Suprapubic skin (tissue), 4 donors: ENCODE measurements around the gene KCNG4. TPM values are rescaled to one million over a fixed set of nuclear protein-coding genes. Genes with fewer than 3 reads are reported as not detected.
A peak's percentile ranks its signal among the peaks of the same experiment; 100 is the strongest.

Experiments
- DNase-seq, 2 donors: peaks; one replicate each; pipeline ENCODE4 v3.0.0-alpha.2; 2019; ENCODE audit warnings: low spot score in 2 of 2
- H3K27ac ChIP-seq: fragments of 200-600 bp; sonication (generic); one replicate; pipeline ENCODE4 v1.5.1; 2019
- H3K27me3 ChIP-seq: fragments of 200-600 bp; sonication (generic); one replicate; pipeline ENCODE4 v1.5.1; 2019
- H3K36me3 ChIP-seq: fragments of 200-600 bp; sonication (generic); one replicate; pipeline ENCODE4 v1.5.1; 2019
- H3K4me1 ChIP-seq: fragments of 200-600 bp; sonication (generic); one replicate; pipeline ENCODE4 v1.5.1; 2019
- H3K4me3 ChIP-seq: fragments of 200-600 bp; sonication (generic); one replicate; pipeline ENCODE4 v1.5.1; 2019; ENCODE audit warnings: mild to moderate bottlenecking
- H3K9me3 ChIP-seq: fragments of 200-600 bp; sonication (generic); one replicate; pipeline ENCODE4 v1.5.1; 2019
- CTCF ChIP-seq, 2 donors: fragments of 200-600 bp in 1 of 2; fragments of 450-650 bp in 1 of 2; sonication (generic) in 1 of 2; IDR thresholded peaks; one replicate each; pipeline ENCODE4 v1.5.1; 2016 to 2019; ENCODE audit warnings: antibody characterized with exemption in 2 of 2, mild to moderate bottlenecking in 1 of 2, moderate library complexity in 1 of 2
- EP300 ChIP-seq: sonication (generic); formaldehyde crosslinking; IDR thresholded peaks from one replicate; pipeline ENCODE4 v1.6.1; 2017; ENCODE audit warnings: antibody characterized with exemption
- POLR2A ChIP-seq, 2 donors: fragments of 450-650 bp; IDR thresholded peaks; one replicate each; pipeline ENCODE4 v1.6.1; 2017; ENCODE audit warnings: antibody characterized with exemption in 2 of 2, mild to moderate bottlenecking in 2 of 2, moderate library complexity in 2 of 2
- POLR2AphosphoS5 ChIP-seq, 3 donors: sonication (generic); formaldehyde crosslinking; IDR thresholded peaks; one replicate each; pipeline ENCODE4 v1.6.1; 2017; ENCODE audit warnings: antibody characterized with exemption in 3 of 3
- WGBS: methylation state at CpG from one replicate; pipeline ENCODE4 v1.1.5; 2018; 5-methylcytosine and 5-hydroxymethylcytosine counted together
- total RNA-seq, 4 donors: library from RNA; depleted of rRNA; stranded (reverse); fragments of >200 nt; gene quantifications; one replicate each; pipeline ENCODE4 v1.1.0, GENCODE V29; 2016

The KCNG4 gene
- total RNA-seq, 4 donors from 2014 or later, result not detected

- no peak overlapping the region for H3K27ac ChIP-seq
Observed at GRCh38 chr16:84232969-84233368, 6.8 kb downstream of the KCNG4 start.

GRCh38 chr16:84232060-84232459 is 7.8 kb downstream of the KCNG4 start:
- H3K4me1 ChIP-seq, result peaks cover 14% of the 10 kb centered on the region
- WGBS, result 90% methylated on average over 5 of the region's 5 CpGs
- no peak for DNase-seq
- no peak for TF ChIP-seq POLR2AphosphoS5 (IDR thresholded peaks at IDR 0.05)
- TF ChIP-seq CTCF (IDR thresholded peaks at IDR 0.05), result no peak
- no peak for TF ChIP-seq POLR2A (IDR thresholded peaks at IDR 0.05)
- no peak for TF ChIP-seq EP300
- H3K27ac ChIP-seq, result no peak overlapping the region
- H3K36me3 ChIP-seq, result no peaks in the 10 kb centered on the region
- no peaks in the 10 kb centered on the region for H3K27me3 ChIP-seq
- no peaks in the 10 kb centered on the region for H3K9me3 ChIP-seq
- no peak overlapping the region for H3K4me3 ChIP-seq

More at GRCh38 chr16:84232969-84233368, 6.8 kb downstream of the KCNG4 start:
- Histone ChIP-seq H3K4me1 (peaks cover 9% of the 10 kb centered on the region), H3K36me3 (no peaks in the 10 kb centered on the region), H3K9me3 (no peaks in the 10 kb centered on the region), H3K27me3 (no peaks in the 10 kb centered on the region), H3K4me3 (no peak overlapping the region)
- TF ChIP-seq EP300 (no peak), POLR2A (IDR thresholded peaks at IDR 0.05) (no peak), POLR2AphosphoS5 (IDR thresholded peaks at IDR 0.05) (no peak), CTCF (IDR thresholded peaks at IDR 0.05) (no peak)
- WGBS, result 96% methylated on average over 5 of the region's 5 CpGs
- DNase-seq, result no peak

GRCh38 chr16:84229471-84229870 is 10.3 kb downstream of the KCNG4 start:
- peaks cover 14% of the 10 kb centered on the region for H3K4me1 ChIP-seq
- WGBS, result 93% methylated on average over 11 of the region's 11 CpGs
- H3K9me3 ChIP-seq, result no peaks in the 10 kb centered on the region
- H3K4me3 ChIP-seq, result no peak overlapping the region
- no peak overlapping the region for H3K27ac ChIP-seq
- H3K27me3 ChIP-seq, result no peaks in the 10 kb centered on the region
- DNase-seq, result no peak
- TF ChIP-seq POLR2AphosphoS5 (IDR thresholded peaks at IDR 0.05), result no peak
- TF ChIP-seq EP300, result no peak
- no peaks in the 10 kb centered on the region for H3K36me3 ChIP-seq

GRCh38 chr16:84228256-84228838 is 11.5 kb downstream of the KCNG4 start:
- no peak for TF ChIP-seq CTCF (IDR thresholded peaks at IDR 0.05)
- TF ChIP-seq POLR2A (IDR thresholded peaks at IDR 0.05), result no peak
- no peak for TF ChIP-seq POLR2AphosphoS5 (IDR thresholded peaks at IDR 0.05)
- no peak for TF ChIP-seq EP300
- Histone ChIP-seq H3K4me1 (peaks cover 14% of the 10 kb centered on the region), H3K36me3 (no peaks in the 10 kb centered on the region), H3K9me3 (no peaks in the 10 kb centered on the region), H3K4me3 (no peak overlapping the region), H3K27ac (no peak overlapping the region), H3K27me3 (no peaks in the 10 kb centered on the region)
- 49% methylated on average over 18 of the region's 18 CpGs for WGBS
- DNase-seq, result peak in 1 of 2 donors; percentile 72

- Histone ChIP-seq H3K27me3 (no peaks in the 10 kb centered on the region), H3K4me3 (no peak overlapping the region), H3K36me3 (no peaks in the 10 kb centered on the region), H3K27ac (no peak overlapping the region), H3K4me1 (peaks cover 14% of the 10 kb centered on the region), H3K9me3 (no peaks in the 10 kb centered on the region)
- no peak for DNase-seq
- 84% methylated on average over 6 of the region's 6 CpGs for WGBS
- TF ChIP-seq EP300 (no peak), CTCF (IDR thresholded peaks at IDR 0.05) (no peak), POLR2A (IDR thresholded peaks at IDR 0.05) (no peak), POLR2AphosphoS5 (IDR thresholded peaks at IDR 0.05) (no peak)
Observed at GRCh38 chr16:84227548-84227947, 12.3 kb downstream of the KCNG4 start.

- Histone ChIP-seq H3K27me3 (no peaks in the 10 kb centered on the region), H3K36me3 (no peaks in the 10 kb centered on the region), H3K9me3 (no peaks in the 10 kb centered on the region), H3K4me3 (no peak overlapping the region), H3K27ac (no peak overlapping the region), H3K4me1 (peaks cover 14% of the 10 kb centered on the region)
- 77% methylated on average over 8 of the region's 8 CpGs for WGBS
- no peak for DNase-seq
- TF ChIP-seq POLR2AphosphoS5 (IDR thresholded peaks at IDR 0.05) (no peak), CTCF (IDR thresholded peaks at IDR 0.05) (no peak), POLR2A (IDR thresholded peaks at IDR 0.05) (no peak)
Observed at GRCh38 chr16:84226026-84226425, 13.8 kb downstream of the KCNG4 start.
